GM18505 (cell line): ENCODE measurements around the gene ASZ1.

Experiments used
- ATAC-seq: cut with Tn5 transposase; IDR thresholded peaks from one replicate; pipeline ENCODE4 v1.9.1; 2021; ENCODE audit not compliant: unreplicated experiment
- POLR2A ChIP-seq: IDR thresholded peaks from 4 replicates; pipeline ENCODE4 v1.6.1; 2011; ENCODE audit warnings: borderline replicate concordance; ENCODE audit not compliant: insufficient read depth, insufficient read length; ENCODE audit errors: extremely low read depth

Gene ASZ1

GRCh38 chr7:117346161-117346560, 81.1 kb downstream of the ASZ1 start:
- no peak for ATAC-seq
- no peak for TF ChIP-seq POLR2A

GRCh38 chr7:117338020-117338419, 89.3 kb downstream of the ASZ1 start:
- no peak for TF ChIP-seq POLR2A
- ATAC-seq: no peak

GRCh38 chr7:117333168-117333567, 94.1 kb downstream of the ASZ1 start:
- ATAC-seq: no peak

GRCh38 chr7:117332031-117332430, 95.3 kb downstream of the ASZ1 start:
- TF ChIP-seq POLR2A: no peak
- ATAC-seq: no peak

More at GRCh38 chr7:117333168-117333567, 94.1 kb downstream of the ASZ1 start:
- no peak for TF ChIP-seq POLR2A

- no peak for TF ChIP-seq POLR2A
- no peak for ATAC-seq
Measured at GRCh38 chr7:117325836-117326235, 101.5 kb downstream of the ASZ1 start.

GRCh38 chr7:117324960-117325359, 102.3 kb downstream of the ASZ1 start:
- ATAC-seq: no peak
- TF ChIP-seq POLR2A: no peak

GRCh38 chr7:117323851-117324711, 103.2 kb downstream of the ASZ1 start:
- no peak for TF ChIP-seq POLR2A
- no peak for ATAC-seq

GRCh38 chr7:117323305-117323850, 103.9 kb downstream of the ASZ1 start:
- ATAC-seq: no peak

GRCh38 chr7:117322741-117323304, 104.5 kb downstream of the ASZ1 start, which contains the start of gene WNT2:
Gene WNT2 (minus strand): TSS chr7:117323058. CDS start chr7:117322989, 69 bp downstream.
- ATAC-seq: no peak
- TF ChIP-seq POLR2A: no peak

More at GRCh38 chr7:117323305-117323850, 103.9 kb downstream of the ASZ1 start:
- TF ChIP-seq POLR2A: no peak

GRCh38 chr7:117320523-117320922, 106.8 kb downstream of the ASZ1 start:
- ATAC-seq: no peak
- TF ChIP-seq POLR2A: no peak

- ATAC-seq: no peak
- no peak for TF ChIP-seq POLR2A
Measured at GRCh38 chr7:117319181-117319580, 108.1 kb downstream of the ASZ1 start.

GRCh38 chr7:117313582-117313981, 113.7 kb downstream of the ASZ1 start:
- no peak for TF ChIP-seq POLR2A
- no peak for ATAC-seq
